HFFc6 (cell line): ENCODE data around the gene GALNT1. TPM values are rescaled to one million over a fixed set of nuclear protein-coding genes. Genes with fewer than 3 reads are reported as not detected.
A peak's percentile ranks its signal among the peaks of the same experiment; 100 is the strongest.

Source experiments
- DNase-seq: peaks from one replicate; pipeline ENCODE4 v3.0.0-alpha.2; 2018
- H3K27ac Mint-ChIP-seq: 2 replicates; pipeline ENCODE4 v1.8.0; 2020; ENCODE audit warnings: mild to moderate bottlenecking, mixed read lengths
- H3K27me3 Mint-ChIP-seq: 2 replicates; pipeline ENCODE4 v1.8.0; 2021; ENCODE audit warnings: mild to moderate bottlenecking, moderate library complexity, mixed read lengths; ENCODE audit not compliant: insufficient read depth
- H3K36me3 Mint-ChIP-seq: 2 replicates; pipeline ENCODE4 v1.8.0; 2021; ENCODE audit warnings: low read depth, mixed read lengths
- H3K4me1 Mint-ChIP-seq: 2 replicates; pipeline ENCODE4 v1.8.0; 2020; ENCODE audit warnings: low read depth, mixed read lengths
- H3K4me3 Mint-ChIP-seq: 2 replicates; pipeline ENCODE4 v1.8.0; 2020; ENCODE audit warnings: mild to moderate bottlenecking, moderate library complexity, mixed read lengths
- H3K9me3 Mint-ChIP-seq: 2 replicates; pipeline ENCODE4 v1.8.0; 2020; ENCODE audit warnings: mild to moderate bottlenecking, mixed read lengths
- CTCF ChIP-seq: fragments of 200-600 bp; sonication (generic); IDR thresholded peaks from 2 replicates; pipeline ENCODE4 v1.5.0; 2021; ENCODE audit warnings: antibody characterized with exemption, mild to moderate bottlenecking
- total RNA-seq, 6 experiments: library from RNA; stranded (reverse); fragmentation: NEBNext Ultra II Directional; extraction: Animal tissue kit (Norgen Biotek cat#: 25700); gene quantifications; 2 replicates in 1 of 6; 3 replicates in 5 of 6; pipeline ENCODE4 v1.2.3, GENCODE V29; 2021

GALNT1 gene
- total RNA-seq, 6 experiments from 2014 or later, result 36.4 to 48.2 (median 40.2) TPM

- H3K4me3 Mint-ChIP-seq, result no peak overlapping the region
- DNase-seq, result peak; percentile 62
- peaks cover 16% of the 10 kb centered on the region for H3K4me1 Mint-ChIP-seq
- no peaks in the 10 kb centered on the region for H3K9me3 Mint-ChIP-seq
- H3K27me3 Mint-ChIP-seq, result peaks cover 14% of the 10 kb centered on the region
- H3K36me3 Mint-ChIP-seq, result no peaks in the 10 kb centered on the region
- peak overlapping the region; percentile 61; the same call in 1 of the 2 replicates for H3K27ac Mint-ChIP-seq
- TF ChIP-seq CTCF, result no peak
Observed at GRCh38 chr18:35732636-35733035, 151.1 kb downstream of the GALNT1 start.

- Mint-ChIP-seq H3K27me3 (peaks cover 12% of the 10 kb centered on the region), H3K4me3 (no peak overlapping the region), H3K27ac (no peak overlapping the region), H3K4me1 (peaks cover 16% of the 10 kb centered on the region), H3K9me3 (no peaks in the 10 kb centered on the region), H3K36me3 (no peaks in the 10 kb centered on the region)
- DNase-seq, result no peak
- no peak for TF ChIP-seq CTCF
Observed at GRCh38 chr18:35733408-35733807, 151.9 kb downstream of the GALNT1 start.

GRCh38 chr18:35736696-35737095 is 155.2 kb downstream of the GALNT1 start:
- no peak overlapping the region for H3K27ac Mint-ChIP-seq
- no peak overlapping the region for H3K4me3 Mint-ChIP-seq
- DNase-seq, result no peak
- H3K36me3 Mint-ChIP-seq, result no peaks in the 10 kb centered on the region
- H3K27me3 Mint-ChIP-seq, result peaks cover 11% of the 10 kb centered on the region
- H3K4me1 Mint-ChIP-seq, result peaks cover 9% of the 10 kb centered on the region
- no peak for TF ChIP-seq CTCF
- H3K9me3 Mint-ChIP-seq, result no peaks in the 10 kb centered on the region

GRCh38 chr18:35739778-35740177 is 158.2 kb downstream of the GALNT1 start:
- no peaks in the 10 kb centered on the region for H3K36me3 Mint-ChIP-seq
- DNase-seq, result no peak
- H3K9me3 Mint-ChIP-seq, result no peaks in the 10 kb centered on the region
- H3K4me3 Mint-ChIP-seq, result no peak overlapping the region
- TF ChIP-seq CTCF, result no peak
- H3K27ac Mint-ChIP-seq, result no peak overlapping the region
- H3K4me1 Mint-ChIP-seq, result 0 out of 2 replicates have a peak, but pooled peaks cover 4% of the 10 kb centered on the region
- peaks cover 6% of the 10 kb centered on the region; the same call in 1 of the 2 replicates for H3K27me3 Mint-ChIP-seq

GRCh38 chr18:35740656-35741055 is 159.1 kb downstream of the GALNT1 start:
- no peak for TF ChIP-seq CTCF
- Mint-ChIP-seq H3K4me1 (0 out of 2 replicates have a peak, but pooled peaks cover 4% of the 10 kb centered on the region), H3K27ac (no peak overlapping the region), H3K27me3 (peaks cover 10% of the 10 kb centered on the region; the same call in 1 of the 2 replicates), H3K4me3 (no peak overlapping the region), H3K9me3 (no peaks in the 10 kb centered on the region), H3K36me3 (no peaks in the 10 kb centered on the region)
- DNase-seq, result no peak

- Mint-ChIP-seq H3K4me1 (0 out of 2 replicates have a peak, but pooled peaks cover 4% of the 10 kb centered on the region), H3K4me3 (no peak overlapping the region), H3K27me3 (peaks cover 16% of the 10 kb centered on the region), H3K9me3 (no peaks in the 10 kb centered on the region), H3K27ac (no peak overlapping the region), H3K36me3 (no peaks in the 10 kb centered on the region)
- TF ChIP-seq CTCF, result no peak
- no peak for DNase-seq
Observed at GRCh38 chr18:35743916-35744315, 162.4 kb downstream of the GALNT1 start.
